Adrenal gland (tissue), 5 donors: Measurements from ENCODE around the gene SSTR3.

Experiments used
- POLR2A ChIP-seq, 2 donors: fragments of 450-650 bp; IDR thresholded peaks; one replicate each; pipeline ENCODE4 v1.6.1; 2017; ENCODE audit warnings: antibody characterized with exemption in 2 of 2, mild to moderate bottlenecking in 2 of 2, moderate library complexity in 1 of 2
- TF ChIP-seq, protein P1 (sequence below), 6 experiments: fragments of 450-650 bp in 4 of 6; fragments of 200-600 bp in 2 of 6; sonication (generic) in 1 of 6; IDR thresholded peaks; 1 replicate in 5 of 6; 2 replicates in 1 of 6; pipeline versions ENCODE4 v1.5.1 to v1.8.0; 2016 to 2021; ENCODE audit warnings: antibody characterized with exemption in 6 of 6, mild to moderate bottlenecking in 2 of 6, moderate library complexity in 1 of 6
- donor health status: DM: no; HTN: no; CAD: no.

DNA sequence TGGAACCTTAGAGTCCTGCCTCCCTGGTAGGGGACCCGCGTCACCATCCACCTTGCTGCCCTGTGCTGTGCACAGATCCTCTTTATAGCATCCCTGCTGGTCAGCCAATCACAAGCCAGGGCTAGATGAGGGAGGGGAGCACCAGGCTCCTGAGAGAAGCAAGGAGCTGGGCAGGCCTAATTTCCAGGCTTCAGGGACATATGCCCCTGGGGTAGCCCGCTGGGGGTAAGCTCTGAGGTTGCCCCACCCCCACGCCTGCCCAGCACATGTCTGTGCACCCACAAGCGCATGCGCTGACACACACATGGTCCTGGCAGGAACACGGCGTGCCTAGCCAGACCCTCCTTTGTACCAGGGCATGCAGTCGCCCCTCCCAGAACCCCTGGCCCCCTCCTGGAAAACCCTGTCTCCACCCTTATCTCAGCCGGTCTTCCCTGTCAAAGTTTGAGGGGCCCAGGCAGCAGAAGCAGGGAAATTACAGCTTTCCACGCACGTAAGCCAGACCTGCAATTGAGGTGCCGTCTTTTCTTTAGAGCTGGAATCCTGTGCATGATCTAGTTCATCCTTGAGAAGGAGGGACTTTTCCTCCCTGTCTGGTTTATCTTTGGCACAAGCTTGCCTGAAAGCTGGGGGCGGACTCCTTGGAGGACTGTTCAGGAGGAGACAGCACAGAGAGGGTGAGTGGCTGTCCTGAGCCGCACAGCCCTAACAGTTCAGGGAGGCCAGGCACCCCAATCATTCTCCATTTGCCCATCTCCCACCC lies 2.1 kb downstream of the SSTR3 start:
- TF ChIP-seq, protein P1, sequence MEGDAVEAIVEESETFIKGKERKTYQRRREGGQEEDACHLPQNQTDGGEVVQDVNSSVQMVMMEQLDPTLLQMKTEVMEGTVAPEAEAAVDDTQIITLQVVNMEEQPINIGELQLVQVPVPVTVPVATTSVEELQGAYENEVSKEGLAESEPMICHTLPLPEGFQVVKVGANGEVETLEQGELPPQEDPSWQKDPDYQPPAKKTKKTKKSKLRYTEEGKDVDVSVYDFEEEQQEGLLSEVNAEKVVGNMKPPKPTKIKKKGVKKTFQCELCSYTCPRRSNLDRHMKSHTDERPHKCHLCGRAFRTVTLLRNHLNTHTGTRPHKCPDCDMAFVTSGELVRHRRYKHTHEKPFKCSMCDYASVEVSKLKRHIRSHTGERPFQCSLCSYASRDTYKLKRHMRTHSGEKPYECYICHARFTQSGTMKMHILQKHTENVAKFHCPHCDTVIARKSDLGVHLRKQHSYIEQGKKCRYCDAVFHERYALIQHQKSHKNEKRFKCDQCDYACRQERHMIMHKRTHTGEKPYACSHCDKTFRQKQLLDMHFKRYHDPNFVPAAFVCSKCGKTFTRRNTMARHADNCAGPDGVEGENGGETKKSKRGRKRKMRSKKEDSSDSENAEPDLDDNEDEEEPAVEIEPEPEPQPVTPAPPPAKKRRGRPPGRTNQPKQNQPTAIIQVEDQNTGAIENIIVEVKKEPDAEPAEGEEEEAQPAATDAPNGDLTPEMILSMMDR (IDR thresholded peaks at IDR 0.05): no peak
- TF ChIP-seq POLR2A (IDR thresholded peaks at IDR 0.05): no peak
